ENCODE data around the gene C17orf107. TPM values are rescaled to one million over a fixed set of nuclear protein-coding genes. Genes with fewer than 3 reads are reported as not detected.

Gene C17orf107
- total and polyA plus RNA-seq, 2 of the 13 experiments (the other 11 are each of a cell fraction or from before 2014, with no cell fraction given), result 0.20 to 0.59 TPM

DNA sequence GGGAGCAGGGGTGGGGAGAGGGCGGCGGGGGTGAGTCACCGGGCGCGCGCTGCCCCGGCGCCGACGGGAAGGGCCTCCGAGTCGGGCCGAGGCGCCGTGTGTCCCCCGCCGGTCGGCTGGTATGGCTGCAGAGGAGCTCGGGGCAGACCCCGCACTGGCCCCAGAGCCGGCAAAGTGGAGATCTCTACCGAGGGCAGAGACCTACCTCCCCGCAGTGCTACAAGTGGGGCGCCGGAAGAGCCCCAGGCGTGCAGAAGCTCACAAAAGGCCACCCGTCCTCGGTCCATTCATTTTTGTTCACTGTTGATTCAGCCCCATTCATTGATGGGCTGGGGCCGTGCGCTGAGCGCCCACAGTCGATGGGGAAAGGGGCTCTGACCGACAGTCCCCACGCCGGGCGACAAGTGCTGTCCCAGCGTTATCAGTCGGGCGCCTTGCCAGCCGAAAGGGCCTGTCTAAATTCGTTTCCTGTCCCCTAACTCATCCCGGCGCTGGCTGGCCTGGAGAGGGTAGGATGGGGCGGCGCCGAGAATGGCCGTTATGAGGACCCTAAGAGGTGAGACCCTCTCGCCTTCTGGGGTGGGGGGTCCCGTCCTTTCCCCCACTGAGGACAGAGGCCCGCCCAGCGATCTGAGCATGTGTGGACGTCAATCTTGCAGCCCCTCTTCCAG, 50.9 kb downstream of the C17orf107 start (continued):
- no peak for TF ChIP-seq THAP7 (CRISPR knock-in tag; IDR thresholded peaks at IDR 0.05)
- TF ChIP-seq AHDC1 (CRISPR knock-in tag; IDR thresholded peaks at IDR 0.05; ENCODE audit: borderline replicate concordance), result peak; percentile 60; the same call in 1 of the 2 replicates
- TF ChIP-seq ZSCAN25 (CRISPR knock-in tag; IDR thresholded peaks at IDR 0.05), result peak; percentile 16
- peak; percentile 81; the same call in 1 of the 2 replicates for TF ChIP-seq RBFOX2 (IDR thresholded peaks at IDR 0.05; ENCODE audit: low read depth, low read length)
- no peak for TF ChIP-seq RNF219 (CRISPR knock-in tag; IDR thresholded peaks at IDR 0.05)
- TF ChIP-seq ZNF337 (CRISPR knock-in tag; IDR thresholded peaks at IDR 0.05; ENCODE audit: borderline replicate concordance, low read depth), result no peak
- no peak for TF ChIP-seq PCBP2 (optimal IDR thresholded peaks at IDR 0.05; ENCODE audit: low read depth, low read length, poor library complexity, severe bottlenecking)
- no peak for TF ChIP-seq MAFK (conservative IDR thresholded peaks at IDR 0.05 in 1 of 2, IDR thresholded peaks at IDR 0.05 in 1 of 2; ENCODE audit: low read length in 2 of 2)
- TF ChIP-seq, protein P1, sequence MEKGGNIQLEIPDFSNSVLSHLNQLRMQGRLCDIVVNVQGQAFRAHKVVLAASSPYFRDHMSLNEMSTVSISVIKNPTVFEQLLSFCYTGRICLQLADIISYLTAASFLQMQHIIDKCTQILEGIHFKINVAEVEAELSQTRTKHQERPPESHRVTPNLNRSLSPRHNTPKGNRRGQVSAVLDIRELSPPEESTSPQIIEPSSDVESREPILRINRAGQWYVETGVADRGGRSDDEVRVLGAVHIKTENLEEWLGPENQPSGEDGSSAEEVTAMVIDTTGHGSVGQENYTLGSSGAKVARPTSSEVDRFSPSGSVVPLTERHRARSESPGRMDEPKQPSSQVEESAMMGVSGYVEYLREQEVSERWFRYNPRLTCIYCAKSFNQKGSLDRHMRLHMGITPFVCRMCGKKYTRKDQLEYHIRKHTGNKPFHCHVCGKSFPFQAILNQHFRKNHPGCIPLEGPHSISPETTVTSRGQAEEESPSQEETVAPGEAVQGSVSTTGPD (CRISPR knock-in tag; IDR thresholded peaks at IDR 0.05), result peak; percentile 55; the same call in 1 of the 2 replicates
- TF ChIP-seq, protein P2, sequence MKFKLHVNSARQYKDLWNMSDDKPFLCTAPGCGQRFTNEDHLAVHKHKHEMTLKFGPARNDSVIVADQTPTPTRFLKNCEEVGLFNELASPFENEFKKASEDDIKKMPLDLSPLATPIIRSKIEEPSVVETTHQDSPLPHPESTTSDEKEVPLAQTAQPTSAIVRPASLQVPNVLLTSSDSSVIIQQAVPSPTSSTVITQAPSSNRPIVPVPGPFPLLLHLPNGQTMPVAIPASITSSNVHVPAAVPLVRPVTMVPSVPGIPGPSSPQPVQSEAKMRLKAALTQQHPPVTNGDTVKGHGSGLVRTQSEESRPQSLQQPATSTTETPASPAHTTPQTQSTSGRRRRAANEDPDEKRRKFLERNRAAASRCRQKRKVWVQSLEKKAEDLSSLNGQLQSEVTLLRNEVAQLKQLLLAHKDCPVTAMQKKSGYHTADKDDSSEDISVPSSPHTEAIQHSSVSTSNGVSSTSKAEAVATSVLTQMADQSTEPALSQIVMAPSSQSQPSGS (CRISPR knock-in tag; IDR thresholded peaks at IDR 0.05), result no peak
- peak; percentile 52 for TF ChIP-seq ASH2L (IDR thresholded peaks at IDR 0.05; ENCODE audit: insufficient read length, low read depth, low read length)
- TF ChIP-seq POLR2AphosphoS2 (IDR thresholded peaks at IDR 0.05; ENCODE audit: low read depth, low read length), result no peak
- no peak for TF ChIP-seq MED8 (CRISPR knock-in tag; IDR thresholded peaks at IDR 0.05; ENCODE audit: insufficient replicate concordance)
- TF ChIP-seq TCF12 (IDR thresholded peaks at IDR 0.05), result no peak
- TF ChIP-seq TCF12 (CRISPR knock-in tag; IDR thresholded peaks at IDR 0.05), result 0 out of 2 replicates have a peak, but pooled peaks have one; percentile 48
- TF ChIP-seq TBX2 (CRISPR knock-in tag; IDR thresholded peaks at IDR 0.05; ENCODE audit: borderline replicate concordance), result peak; percentile 0; the same call in 1 of the 2 replicates
- no peak for TF ChIP-seq REPIN1 (CRISPR knock-in tag; IDR thresholded peaks at IDR 0.05; ENCODE audit: borderline replicate concordance, low read depth)

Measured in HepG2 (cell line).